SK-N-SH treated with all-trans-retinoic acid at 6 μM for 48 hours (cell line): ENCODE data around the gene DNAAF3.

Experiments used
- ATAC-seq: fragments of 200-7000 bp; cut with Tn5 transposase; 3 replicates; pipeline ENCODE4 v1.9.1; 2020; ENCODE audit warnings: mild to moderate bottlenecking, moderate library complexity
- ARNTL ChIP-seq: fragments of 450-650 bp; formaldehyde crosslinking; IDR thresholded peaks from 2 replicates; pipeline ENCODE4 v1.5.0; 2020; ENCODE audit warnings: low read depth, mild to moderate bottlenecking, moderate library complexity, borderline replicate concordance
- BACH2 ChIP-seq: fragments of 250-450 bp; sonication (Bioruptor Pico); IDR thresholded peaks from 2 replicates; pipeline ENCODE4 v1.9.0; 2021; ENCODE audit warnings: mild to moderate bottlenecking, borderline replicate concordance
- CSRNP3 ChIP-seq: fragments of 250-450 bp; sonication (Bioruptor Pico); IDR thresholded peaks from 2 replicates; pipeline ENCODE4 v1.5.1; 2021; ENCODE audit warnings: mild to moderate bottlenecking, moderate library complexity
- ESRRG ChIP-seq: fragments of 250-450 bp; sonication (Bioruptor Pico); IDR thresholded peaks from 2 replicates; pipeline ENCODE4 v1.6.1; 2021; ENCODE audit warnings: mild to moderate bottlenecking
- GLIS3 ChIP-seq: fragments of 250-450 bp; sonication (Bioruptor Pico); IDR thresholded peaks from 2 replicates; pipeline ENCODE4 v1.5.0; 2020; ENCODE audit warnings: mild to moderate bottlenecking, moderate library complexity
- ISL1 ChIP-seq: fragments of 250-450 bp; sonication (Bioruptor Pico); IDR thresholded peaks from 2 replicates; pipeline ENCODE4 v2.1.2; 2022; ENCODE audit warnings: mild to moderate bottlenecking, moderate library complexity
- OSR1 ChIP-seq: fragments of 250-450 bp; sonication (Bioruptor Pico); IDR thresholded peaks from 2 replicates; pipeline ENCODE4 v1.8.0; 2022; ENCODE audit warnings: moderate library complexity, mild to moderate bottlenecking, inconsistent platforms
- PATZ1 ChIP-seq: fragments of 250-450 bp; sonication (Bioruptor Pico); IDR thresholded peaks from 2 replicates; pipeline ENCODE4 v1.8.0; 2020; ENCODE audit warnings: mild to moderate bottlenecking, moderate library complexity, borderline replicate concordance
- PPARA ChIP-seq: fragments of 250-450 bp; sonication (Bioruptor Pico); IDR thresholded peaks from 2 replicates; pipeline ENCODE4 v1.5.0; 2020; ENCODE audit warnings: mild to moderate bottlenecking, borderline replicate concordance
- RARB ChIP-seq: fragments of 250-450 bp; sonication (Bioruptor Pico); IDR thresholded peaks from 2 replicates; pipeline ENCODE4 v1.8.0; 2021; ENCODE audit warnings: mild to moderate bottlenecking, moderate library complexity
- SNAI2 ChIP-seq: fragments of 250-450 bp; sonication (Bioruptor Pico); IDR thresholded peaks from 2 replicates; pipeline ENCODE4 v1.5.0; 2020; ENCODE audit warnings: mild to moderate bottlenecking, moderate library complexity
- TCF4 ChIP-seq: fragments of 250-450 bp; sonication (Bioruptor Pico); IDR thresholded peaks from 2 replicates; pipeline ENCODE4 v1.8.0; 2021; ENCODE audit warnings: mild to moderate bottlenecking, moderate library complexity, borderline replicate concordance
- TOX ChIP-seq: fragments of 250-450 bp; sonication (Bioruptor Pico); IDR thresholded peaks from 2 replicates; pipeline ENCODE4 v1.8.0; 2021; ENCODE audit warnings: mild to moderate bottlenecking, moderate library complexity, borderline replicate concordance
- TSHZ2 ChIP-seq: fragments of 250-450 bp; sonication (Bioruptor Pico); IDR thresholded peaks from 2 replicates; pipeline ENCODE4 v1.5.0; 2020; ENCODE audit warnings: mild to moderate bottlenecking, moderate library complexity
- ZFP30 ChIP-seq: fragments of 450-650 bp; formaldehyde crosslinking; IDR thresholded peaks from 2 replicates; pipeline ENCODE4 v1.5.0; 2022; ENCODE audit warnings: mild to moderate bottlenecking, moderate library complexity
- ZNF565 ChIP-seq: fragments of 450-650 bp; formaldehyde crosslinking; conservative IDR thresholded peaks from 2 replicates; pipeline ENCODE4 v1.5.0; 2020; ENCODE audit warnings: low read depth, mild to moderate bottlenecking, moderate library complexity
- ZNF70 ChIP-seq: fragments of 450-650 bp; formaldehyde crosslinking; IDR thresholded peaks from 2 replicates; pipeline ENCODE4 v1.5.0; 2020; ENCODE audit warnings: mild to moderate bottlenecking, moderate library complexity
- ZNF8 ChIP-seq: fragments of 450-650 bp; formaldehyde crosslinking; IDR thresholded peaks from 2 replicates; pipeline ENCODE4 v1.5.0; 2020; ENCODE audit warnings: mild to moderate bottlenecking, moderate library complexity
- TF ChIP-seq, protein P1 (sequence below): fragments of 250-450 bp; sonication (Bioruptor Pico); IDR thresholded peaks from 2 replicates; pipeline ENCODE4 v1.8.0; 2021; ENCODE audit warnings: low read depth, mild to moderate bottlenecking, moderate library complexity, borderline replicate concordance
- TF ChIP-seq, protein P2 (sequence below): fragments of 250-450 bp; sonication (Bioruptor Pico); IDR thresholded peaks from 2 replicates; pipeline ENCODE4 v1.5.1; 2020; ENCODE audit warnings: low read depth, mild to moderate bottlenecking, moderate library complexity

The DNAAF3 gene

GRCh38 chr19:55165952-55166529 lies 372 bp downstream of the DNAAF3 start (continued):
- TF ChIP-seq PATZ1 (no peak), ARNTL (CRISPR knock-in tag) (no peak), PPARA (CRISPR knock-in tag) (no peak), ISL1 (CRISPR knock-in tag) (no peak), OSR1 (CRISPR knock-in tag) (no peak)
- TF ChIP-seq, protein P1, sequence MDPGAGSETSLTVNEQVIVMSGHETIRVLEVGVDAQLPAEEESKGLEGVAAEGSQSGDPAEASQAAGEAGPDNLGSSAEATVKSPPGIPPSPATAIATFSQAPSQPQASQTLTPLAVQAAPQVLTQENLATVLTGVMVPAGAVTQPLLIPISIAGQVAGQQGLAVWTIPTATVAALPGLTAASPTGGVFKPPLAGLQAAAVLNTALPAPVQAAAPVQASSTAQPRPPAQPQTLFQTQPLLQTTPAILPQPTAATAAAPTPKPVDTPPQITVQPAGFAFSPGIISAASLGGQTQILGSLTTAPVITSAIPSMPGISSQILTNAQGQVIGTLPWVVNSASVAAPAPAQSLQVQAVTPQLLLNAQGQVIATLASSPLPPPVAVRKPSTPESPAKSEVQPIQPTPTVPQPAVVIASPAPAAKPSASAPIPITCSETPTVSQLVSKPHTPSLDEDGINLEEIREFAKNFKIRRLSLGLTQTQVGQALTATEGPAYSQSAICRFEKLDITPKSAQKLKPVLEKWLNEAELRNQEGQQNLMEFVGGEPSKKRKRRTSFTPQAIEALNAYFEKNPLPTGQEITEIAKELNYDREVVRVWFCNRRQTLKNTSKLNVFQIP (CRISPR knock-in tag) = no peak
- TF ChIP-seq, all 23 proteins: peak for 0

DNA sequence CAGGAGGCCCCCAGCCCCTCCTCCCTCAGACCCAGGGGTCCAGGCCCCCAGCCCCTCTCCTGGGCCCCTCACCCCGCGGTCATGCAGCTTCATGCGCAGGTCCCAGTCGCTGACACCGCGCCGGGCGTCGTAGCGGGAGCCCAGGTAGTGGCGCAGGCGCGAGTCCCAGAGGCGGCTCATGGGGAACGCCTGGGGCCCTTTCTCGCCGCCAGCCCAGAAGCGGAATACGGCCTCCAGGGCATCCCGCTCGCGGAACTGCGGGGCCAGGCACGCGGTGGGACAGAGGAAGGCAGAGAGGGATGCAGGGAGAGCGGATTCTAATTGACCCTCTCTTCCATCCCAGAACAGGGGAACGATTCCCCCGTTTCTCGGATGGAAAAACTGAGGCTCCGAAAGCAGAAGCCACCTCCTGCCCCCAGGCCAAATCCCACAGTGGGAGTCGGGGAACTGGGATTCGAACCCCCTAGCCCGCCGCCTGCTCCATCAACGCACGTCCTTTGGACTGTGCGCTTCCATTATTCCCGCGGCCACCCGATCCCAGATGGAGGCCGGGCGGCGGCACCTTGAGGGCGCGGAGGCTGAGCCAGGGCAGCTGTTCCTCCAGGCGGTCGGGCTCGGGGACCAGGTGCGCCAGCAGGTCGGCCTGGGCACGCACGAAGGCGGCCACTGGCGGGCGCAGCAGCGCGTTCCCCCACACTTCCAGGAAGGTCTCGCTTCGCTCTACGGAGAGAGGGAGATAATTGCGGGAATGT lies 4.7 kb downstream of the DNAAF3 start:
- TF ChIP-seq PATZ1 (no peak), ZNF70 (CRISPR knock-in tag) (no peak), ARNTL (CRISPR knock-in tag) (no peak), ZFP30 (CRISPR knock-in tag) (no peak), TCF4 (CRISPR knock-in tag) (no peak), CSRNP3 (CRISPR knock-in tag) (no peak), ISL1 (CRISPR knock-in tag) (no peak), TSHZ2 (no peak), RARB (CRISPR knock-in tag) (no peak), ZNF8 (CRISPR knock-in tag) (no peak), BACH2 (no peak), SNAI2 (CRISPR knock-in tag) (no peak), ESRRG (no peak), GLIS3 (CRISPR knock-in tag) (no peak), ZNF565 (CRISPR knock-in tag) (no peak), OSR1 (CRISPR knock-in tag) (no peak), TOX (CRISPR knock-in tag) (no peak)
- TF ChIP-seq, protein P2, sequence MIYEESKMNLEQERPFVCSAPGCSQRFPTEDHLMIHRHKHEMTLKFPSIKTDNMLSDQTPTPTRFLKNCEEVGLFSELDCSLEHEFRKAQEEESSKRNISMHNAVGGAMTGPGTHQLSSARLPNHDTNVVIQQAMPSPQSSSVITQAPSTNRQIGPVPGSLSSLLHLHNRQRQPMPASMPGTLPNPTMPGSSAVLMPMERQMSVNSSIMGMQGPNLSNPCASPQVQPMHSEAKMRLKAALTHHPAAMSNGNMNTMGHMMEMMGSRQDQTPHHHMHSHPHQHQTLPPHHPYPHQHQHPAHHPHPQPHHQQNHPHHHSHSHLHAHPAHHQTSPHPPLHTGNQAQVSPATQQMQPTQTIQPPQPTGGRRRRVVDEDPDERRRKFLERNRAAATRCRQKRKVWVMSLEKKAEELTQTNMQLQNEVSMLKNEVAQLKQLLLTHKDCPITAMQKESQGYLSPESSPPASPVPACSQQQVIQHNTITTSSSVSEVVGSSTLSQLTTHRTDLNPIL (CRISPR knock-in tag) = no peak
- no peak for ATAC-seq
